Measurements from ENCODE around the gene RAB27A. TPM values are rescaled to one million over a fixed set of nuclear protein-coding genes. Genes with fewer than 3 reads are reported as not detected.

RAB27A gene
- total RNA-seq, 1 experiment from 2014 or later, result 4.7 TPM

DNA sequence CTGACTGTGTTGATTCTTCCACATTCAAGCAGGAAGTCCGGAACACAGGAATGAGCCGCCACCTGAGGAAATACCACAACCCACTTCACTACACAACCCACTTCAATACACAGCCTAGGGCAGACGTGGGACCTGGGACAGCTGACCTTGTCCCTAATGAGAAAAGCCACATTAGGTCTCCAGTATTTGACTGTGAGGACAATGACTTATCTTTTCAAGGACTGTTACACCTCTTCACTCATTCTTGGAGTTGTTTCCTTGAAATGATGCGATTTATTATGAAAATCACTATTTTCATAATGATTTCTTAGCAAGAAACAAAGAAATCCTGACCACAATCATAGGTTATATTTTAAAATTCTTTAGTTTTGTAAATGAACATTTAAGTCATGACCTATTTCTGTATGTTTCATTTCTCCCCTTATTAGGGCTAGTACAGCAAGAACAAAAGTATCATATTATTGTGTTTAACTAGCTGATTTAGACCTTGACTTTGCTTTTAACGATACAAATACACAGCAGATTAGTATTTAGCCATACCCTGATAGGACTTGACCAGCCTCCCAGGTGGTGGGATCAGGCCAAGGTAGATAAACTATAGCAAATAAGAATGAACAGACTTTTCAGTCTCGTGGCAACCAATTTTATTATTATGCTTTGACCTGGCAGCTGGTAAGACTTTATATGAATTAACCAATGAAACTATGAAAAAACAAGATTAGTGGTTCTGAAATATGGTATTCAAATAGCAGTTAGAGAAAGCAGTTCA, 6.0 kb downstream of the RAB27A start:
- CTCF ChIA-PET, result no interaction called here
- no peak for ATAC-seq
- no peaks in the 10 kb centered on the region for H3K36me3 Mint-ChIP-seq
- no peaks in the 10 kb centered on the region for H3K9me3 Mint-ChIP-seq
- H3K27me3 Mint-ChIP-seq (ENCODE audit: low read depth), result peaks cover 3% of the 10 kb centered on the region; the same call in 1 of the 2 replicates
- no peak for DNase-seq (ENCODE audit: low spot score)
- H3K4me1 Mint-ChIP-seq, result peaks cover 8% of the 10 kb centered on the region
- H3K4me3 Mint-ChIP-seq, result no peak overlapping the region
- POLR2A ChIA-PET, result no interaction called here
- TF ChIP-seq, protein P1, sequence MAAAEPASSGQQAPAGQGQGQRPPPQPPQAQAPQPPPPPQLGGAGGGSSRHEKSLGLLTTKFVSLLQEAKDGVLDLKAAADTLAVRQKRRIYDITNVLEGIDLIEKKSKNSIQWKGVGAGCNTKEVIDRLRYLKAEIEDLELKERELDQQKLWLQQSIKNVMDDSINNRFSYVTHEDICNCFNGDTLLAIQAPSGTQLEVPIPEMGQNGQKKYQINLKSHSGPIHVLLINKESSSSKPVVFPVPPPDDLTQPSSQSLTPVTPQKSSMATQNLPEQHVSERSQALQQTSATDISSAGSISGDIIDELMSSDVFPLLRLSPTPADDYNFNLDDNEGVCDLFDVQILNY (CRISPR knock-in tag; IDR thresholded peaks at IDR 0.05), result no peak
- TF ChIP-seq SP1 (CRISPR knock-in tag; conservative IDR thresholded peaks at IDR 0.05) (no peak), PRRX2 (CRISPR knock-in tag; IDR thresholded peaks at IDR 0.05) (no peak), ERG (CRISPR knock-in tag; IDR thresholded peaks at IDR 0.05) (no peak), ZMAT4 (CRISPR knock-in tag; IDR thresholded peaks at IDR 0.05) (no peak), ZNF219 (CRISPR knock-in tag; IDR thresholded peaks at IDR 0.05; ENCODE audit: borderline replicate concordance) (no peak), ZNF232 (CRISPR knock-in tag; IDR thresholded peaks at IDR 0.05) (no peak), MYBL2 (CRISPR knock-in tag; IDR thresholded peaks at IDR 0.05) (no peak), OVOL2 (CRISPR knock-in tag; IDR thresholded peaks at IDR 0.05; ENCODE audit: borderline replicate concordance) (no peak), GRHL2 (CRISPR knock-in tag; IDR thresholded peaks at IDR 0.05; ENCODE audit: insufficient replicate concordance, severe bottlenecking) (no peak), ZNF396 (CRISPR knock-in tag; IDR thresholded peaks at IDR 0.05; ENCODE audit: borderline replicate concordance) (no peak), CTCF (IDR thresholded peaks at IDR 0.05) (no peak)
- TF ChIP-seq, protein P2, sequence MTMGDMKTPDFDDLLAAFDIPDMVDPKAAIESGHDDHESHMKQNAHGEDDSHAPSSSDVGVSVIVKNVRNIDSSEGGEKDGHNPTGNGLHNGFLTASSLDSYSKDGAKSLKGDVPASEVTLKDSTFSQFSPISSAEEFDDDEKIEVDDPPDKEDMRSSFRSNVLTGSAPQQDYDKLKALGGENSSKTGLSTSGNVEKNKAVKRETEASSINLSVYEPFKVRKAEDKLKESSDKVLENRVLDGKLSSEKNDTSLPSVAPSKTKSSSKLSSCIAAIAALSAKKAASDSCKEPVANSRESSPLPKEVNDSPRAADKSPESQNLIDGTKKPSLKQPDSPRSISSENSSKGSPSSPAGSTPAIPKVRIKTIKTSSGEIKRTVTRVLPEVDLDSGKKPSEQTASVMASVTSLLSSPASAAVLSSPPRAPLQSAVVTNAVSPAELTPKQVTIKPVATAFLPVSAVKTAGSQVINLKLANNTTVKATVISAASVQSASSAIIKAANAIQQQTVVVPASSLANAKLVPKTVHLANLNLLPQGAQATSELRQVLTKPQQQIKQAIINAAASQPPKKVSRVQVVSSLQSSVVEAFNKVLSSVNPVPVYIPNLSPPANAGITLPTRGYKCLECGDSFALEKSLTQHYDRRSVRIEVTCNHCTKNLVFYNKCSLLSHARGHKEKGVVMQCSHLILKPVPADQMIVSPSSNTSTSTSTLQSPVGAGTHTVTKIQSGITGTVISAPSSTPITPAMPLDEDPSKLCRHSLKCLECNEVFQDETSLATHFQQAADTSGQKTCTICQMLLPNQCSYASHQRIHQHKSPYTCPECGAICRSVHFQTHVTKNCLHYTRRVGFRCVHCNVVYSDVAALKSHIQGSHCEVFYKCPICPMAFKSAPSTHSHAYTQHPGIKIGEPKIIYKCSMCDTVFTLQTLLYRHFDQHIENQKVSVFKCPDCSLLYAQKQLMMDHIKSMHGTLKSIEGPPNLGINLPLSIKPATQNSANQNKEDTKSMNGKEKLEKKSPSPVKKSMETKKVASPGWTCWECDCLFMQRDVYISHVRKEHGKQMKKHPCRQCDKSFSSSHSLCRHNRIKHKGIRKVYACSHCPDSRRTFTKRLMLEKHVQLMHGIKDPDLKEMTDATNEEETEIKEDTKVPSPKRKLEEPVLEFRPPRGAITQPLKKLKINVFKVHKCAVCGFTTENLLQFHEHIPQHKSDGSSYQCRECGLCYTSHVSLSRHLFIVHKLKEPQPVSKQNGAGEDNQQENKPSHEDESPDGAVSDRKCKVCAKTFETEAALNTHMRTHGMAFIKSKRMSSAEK (CRISPR knock-in tag; IDR thresholded peaks at IDR 0.05; ENCODE audit: borderline replicate concordance), result no peak
- TF ChIP-seq, protein P3, sequence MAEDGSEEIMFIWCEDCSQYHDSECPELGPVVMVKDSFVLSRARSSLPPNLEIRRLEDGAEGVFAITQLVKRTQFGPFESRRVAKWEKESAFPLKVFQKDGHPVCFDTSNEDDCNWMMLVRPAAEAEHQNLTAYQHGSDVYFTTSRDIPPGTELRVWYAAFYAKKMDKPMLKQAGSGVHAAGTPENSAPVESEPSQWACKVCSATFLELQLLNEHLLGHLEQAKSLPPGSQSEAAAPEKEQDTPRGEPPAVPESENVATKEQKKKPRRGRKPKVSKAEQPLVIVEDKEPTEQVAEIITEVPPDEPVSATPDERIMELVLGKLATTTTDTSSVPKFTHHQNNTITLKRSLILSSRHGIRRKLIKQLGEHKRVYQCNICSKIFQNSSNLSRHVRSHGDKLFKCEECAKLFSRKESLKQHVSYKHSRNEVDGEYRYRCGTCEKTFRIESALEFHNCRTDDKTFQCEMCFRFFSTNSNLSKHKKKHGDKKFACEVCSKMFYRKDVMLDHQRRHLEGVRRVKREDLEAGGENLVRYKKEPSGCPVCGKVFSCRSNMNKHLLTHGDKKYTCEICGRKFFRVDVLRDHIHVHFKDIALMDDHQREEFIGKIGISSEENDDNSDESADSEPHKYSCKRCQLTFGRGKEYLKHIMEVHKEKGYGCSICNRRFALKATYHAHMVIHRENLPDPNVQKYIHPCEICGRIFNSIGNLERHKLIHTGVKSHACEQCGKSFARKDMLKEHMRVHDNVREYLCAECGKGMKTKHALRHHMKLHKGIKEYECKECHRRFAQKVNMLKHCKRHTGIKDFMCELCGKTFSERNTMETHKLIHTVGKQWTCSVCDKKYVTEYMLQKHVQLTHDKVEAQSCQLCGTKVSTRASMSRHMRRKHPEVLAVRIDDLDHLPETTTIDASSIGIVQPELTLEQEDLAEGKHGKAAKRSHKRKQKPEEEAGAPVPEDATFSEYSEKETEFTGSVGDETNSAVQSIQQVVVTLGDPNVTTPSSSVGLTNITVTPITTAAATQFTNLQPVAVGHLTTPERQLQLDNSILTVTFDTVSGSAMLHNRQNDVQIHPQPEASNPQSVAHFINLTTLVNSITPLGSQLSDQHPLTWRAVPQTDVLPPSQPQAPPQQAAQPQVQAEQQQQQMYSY (CRISPR knock-in tag; IDR thresholded peaks at IDR 0.05), result no peak
- TF ChIP-seq, protein P4, sequence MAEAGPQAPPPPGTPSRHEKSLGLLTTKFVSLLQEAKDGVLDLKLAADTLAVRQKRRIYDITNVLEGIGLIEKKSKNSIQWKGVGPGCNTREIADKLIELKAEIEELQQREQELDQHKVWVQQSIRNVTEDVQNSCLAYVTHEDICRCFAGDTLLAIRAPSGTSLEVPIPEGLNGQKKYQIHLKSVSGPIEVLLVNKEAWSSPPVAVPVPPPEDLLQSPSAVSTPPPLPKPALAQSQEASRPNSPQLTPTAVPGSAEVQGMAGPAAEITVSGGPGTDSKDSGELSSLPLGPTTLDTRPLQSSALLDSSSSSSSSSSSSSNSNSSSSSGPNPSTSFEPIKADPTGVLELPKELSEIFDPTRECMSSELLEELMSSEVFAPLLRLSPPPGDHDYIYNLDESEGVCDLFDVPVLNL (CRISPR knock-in tag; IDR thresholded peaks at IDR 0.05; ENCODE audit: borderline replicate concordance, low read depth), result no peak
- H3K27ac Mint-ChIP-seq, result no peak overlapping the region
